ENCODE data around the gene GPC6. TPM values are rescaled to one million over a fixed set of nuclear protein-coding genes. Genes with fewer than 3 reads are reported as not detected.

GPC6 gene
- total RNA-seq, 1 experiment from 2014 or later = not detected

DNA sequence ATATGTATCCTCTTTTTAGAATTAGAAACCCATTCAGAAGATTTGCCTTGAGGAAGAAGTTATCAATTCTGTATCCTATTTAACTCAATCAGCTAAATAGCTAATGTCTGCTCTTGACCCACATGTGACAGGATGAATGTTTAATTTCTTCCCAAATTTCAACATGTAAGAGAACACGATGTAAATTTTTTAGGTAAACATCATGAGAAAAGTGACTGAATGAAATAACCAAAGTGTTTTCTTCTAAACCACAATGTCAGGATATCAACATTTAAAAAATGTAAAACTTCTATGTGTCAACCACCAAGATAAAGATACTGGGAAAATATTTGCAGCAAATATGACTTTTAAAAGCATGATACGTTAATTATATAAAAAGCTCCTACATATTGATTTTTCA is 950.4 kb downstream of the GPC6 start:
- Histone ChIP-seq H3K4me2 (no peak overlapping the region), H4K20me1 (ENCODE audit: insufficient read depth) (no peaks in the 10 kb centered on the region), H3K4me3 (no peak overlapping the region), H3K9me2 (ENCODE audit: insufficient read depth) (no peaks in the 10 kb centered on the region), H3K36me3 (ENCODE audit: low read depth) (no peaks in the 10 kb centered on the region), H3K9me3 (ENCODE audit: insufficient read depth, low read depth) (no peaks in the 10 kb centered on the region), H3F3A (ENCODE audit: insufficient read depth, low read depth) (no peaks in the 10 kb centered on the region), H2AFZ (no peak overlapping the region), H3K27ac (no peak overlapping the region), H3K4me1 (replicated peaks; ENCODE audit: insufficient read depth) (no peaks in the 10 kb centered on the region), H3K79me2 (ENCODE audit: low read depth) (no peaks in the 10 kb centered on the region), H3K27me3 (ENCODE audit: insufficient read depth, low read depth) (no peaks in the 10 kb centered on the region)
- TF ChIP-seq, protein P1, sequence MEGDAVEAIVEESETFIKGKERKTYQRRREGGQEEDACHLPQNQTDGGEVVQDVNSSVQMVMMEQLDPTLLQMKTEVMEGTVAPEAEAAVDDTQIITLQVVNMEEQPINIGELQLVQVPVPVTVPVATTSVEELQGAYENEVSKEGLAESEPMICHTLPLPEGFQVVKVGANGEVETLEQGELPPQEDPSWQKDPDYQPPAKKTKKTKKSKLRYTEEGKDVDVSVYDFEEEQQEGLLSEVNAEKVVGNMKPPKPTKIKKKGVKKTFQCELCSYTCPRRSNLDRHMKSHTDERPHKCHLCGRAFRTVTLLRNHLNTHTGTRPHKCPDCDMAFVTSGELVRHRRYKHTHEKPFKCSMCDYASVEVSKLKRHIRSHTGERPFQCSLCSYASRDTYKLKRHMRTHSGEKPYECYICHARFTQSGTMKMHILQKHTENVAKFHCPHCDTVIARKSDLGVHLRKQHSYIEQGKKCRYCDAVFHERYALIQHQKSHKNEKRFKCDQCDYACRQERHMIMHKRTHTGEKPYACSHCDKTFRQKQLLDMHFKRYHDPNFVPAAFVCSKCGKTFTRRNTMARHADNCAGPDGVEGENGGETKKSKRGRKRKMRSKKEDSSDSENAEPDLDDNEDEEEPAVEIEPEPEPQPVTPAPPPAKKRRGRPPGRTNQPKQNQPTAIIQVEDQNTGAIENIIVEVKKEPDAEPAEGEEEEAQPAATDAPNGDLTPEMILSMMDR (conservative IDR thresholded peaks at IDR 0.05) = no peak
- no peak for TF ChIP-seq EZH2 (IDR thresholded peaks at IDR 0.05; ENCODE audit: low read depth)
- DNase-seq = no peak
- POLR2A ChIA-PET (ENCODE audit: unreplicated experiment) = no interaction called here
- intact Hi-C loops (cut with micrococcal nuclease; ENCODE audit: unreplicated experiment) = loop anchor here (5.0 kb wide), 1 partner anchor 185 kb away; no protein-coding TSS in a partner anchor
- no TSS peak for BruUV-seq (replicated peaks)
- CTCF ChIA-PET = no interaction called here

DNA sequence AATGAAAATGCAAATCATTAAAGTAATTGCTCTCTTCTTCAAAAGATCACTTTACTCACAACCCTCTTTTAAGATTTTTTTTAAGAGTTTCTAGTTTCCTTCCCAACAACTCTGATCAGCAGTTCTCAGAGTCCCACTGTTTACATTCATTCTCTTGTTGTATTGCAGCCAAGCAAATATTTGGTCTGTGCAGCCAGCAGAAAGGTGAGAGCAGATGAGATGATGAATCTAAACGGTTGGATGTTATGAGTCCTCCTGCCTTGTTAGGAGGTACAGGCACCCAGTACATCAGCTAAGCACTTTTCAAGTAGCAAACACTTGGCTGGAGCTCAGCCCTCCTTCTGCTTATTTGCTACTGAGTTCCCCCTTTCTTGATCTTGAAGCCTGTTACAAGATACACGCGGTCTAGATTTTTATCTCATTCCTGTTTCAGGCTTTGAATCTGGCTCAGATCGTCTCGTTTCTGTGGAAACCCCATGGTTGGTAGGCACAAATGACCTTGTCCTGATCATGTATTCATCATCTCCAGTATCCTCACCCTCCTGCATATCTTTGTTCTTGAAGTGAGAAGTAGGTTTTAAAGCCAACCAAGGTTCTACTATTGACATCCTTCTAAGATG is 952.1 kb downstream of the GPC6 start:
- CTCF ChIA-PET = no interaction called here
- intact Hi-C loops (cut with micrococcal nuclease; ENCODE audit: unreplicated experiment) = loop anchor here (5.0 kb wide), 1 partner anchor 184 kb away; no protein-coding TSS in a partner anchor
- H3K27me3 ChIP-seq (ENCODE audit: insufficient read depth, low read depth) = no peaks in the 10 kb centered on the region

DNA sequence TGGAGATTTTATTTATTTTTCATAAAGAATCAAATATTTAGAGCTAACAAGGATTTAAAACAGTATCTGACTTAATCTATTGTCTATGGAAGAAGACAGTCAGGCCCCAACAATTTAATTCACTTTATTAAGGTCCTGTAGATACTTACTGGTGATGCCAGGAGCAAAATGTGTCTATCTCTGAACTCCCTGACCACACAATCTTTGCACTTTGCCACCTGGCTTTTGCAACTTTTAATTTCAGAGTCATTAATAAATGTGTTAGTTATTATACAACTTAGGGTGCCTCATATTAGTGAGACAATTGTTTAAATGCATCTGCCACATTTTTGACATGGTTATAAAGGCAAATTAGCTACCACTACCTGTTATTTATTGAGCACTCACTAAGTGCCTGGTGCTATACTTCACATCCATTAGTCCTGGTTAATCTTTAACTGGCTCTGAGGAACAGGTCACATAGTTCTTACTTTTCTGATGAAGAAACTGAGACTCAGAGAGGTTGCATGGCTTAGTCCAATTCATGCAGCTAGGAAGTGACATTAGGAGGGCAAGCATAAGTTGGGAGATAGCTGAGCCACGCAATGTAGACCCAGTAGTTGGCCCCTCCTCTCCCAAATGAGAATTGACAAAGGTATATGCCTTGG is 955.0 kb downstream of the GPC6 start:
- Histone ChIP-seq H2AFZ (no peak overlapping the region), H3K27ac (no peak overlapping the region), H3K36me3 (ENCODE audit: low read depth) (no peaks in the 10 kb centered on the region), H3K27me3 (ENCODE audit: insufficient read depth, low read depth) (no peaks in the 10 kb centered on the region), H3K9me2 (ENCODE audit: insufficient read depth) (no peaks in the 10 kb centered on the region), H3K4me3 (no peak overlapping the region), H3K79me2 (ENCODE audit: low read depth) (no peaks in the 10 kb centered on the region), H3K4me2 (no peak overlapping the region), H3F3A (ENCODE audit: insufficient read depth, low read depth) (no peaks in the 10 kb centered on the region), H4K20me1 (ENCODE audit: insufficient read depth) (no peaks in the 10 kb centered on the region), H3K9me3 (ENCODE audit: insufficient read depth, low read depth) (no peaks in the 10 kb centered on the region), H3K4me1 (replicated peaks; ENCODE audit: insufficient read depth) (no peaks in the 10 kb centered on the region)
- intact Hi-C loops (cut with micrococcal nuclease; ENCODE audit: unreplicated experiment) = no loop called here
- TF ChIP-seq, protein P1 (conservative IDR thresholded peaks at IDR 0.05) = no peak
- TF ChIP-seq EZH2 (IDR thresholded peaks at IDR 0.05; ENCODE audit: low read depth) = no peak
- no TSS peak for BruUV-seq (replicated peaks)
- ChIA-PET CTCF (no interaction called here), POLR2A (ENCODE audit: unreplicated experiment) (no interaction called here)
- DNase-seq = no peak

More for the DNA sequence above, 952.1 kb downstream of the GPC6 start:
- Histone ChIP-seq H2AFZ (no peak overlapping the region), H3K4me3 (no peak overlapping the region), H3K9me2 (ENCODE audit: insufficient read depth) (no peaks in the 10 kb centered on the region), H3K27ac (no peak overlapping the region), H3K4me1 (replicated peaks; ENCODE audit: insufficient read depth) (no peaks in the 10 kb centered on the region), H3K9me3 (ENCODE audit: insufficient read depth, low read depth) (no peaks in the 10 kb centered on the region), H3K36me3 (ENCODE audit: low read depth) (no peaks in the 10 kb centered on the region), H3K79me2 (ENCODE audit: low read depth) (no peaks in the 10 kb centered on the region), H3F3A (ENCODE audit: insufficient read depth, low read depth) (no peaks in the 10 kb centered on the region), H4K20me1 (ENCODE audit: insufficient read depth) (no peaks in the 10 kb centered on the region), H3K4me2 (no peak overlapping the region)
- POLR2A ChIA-PET (ENCODE audit: unreplicated experiment) = no interaction called here
- no TSS peak for BruUV-seq (replicated peaks)
- TF ChIP-seq EZH2 (IDR thresholded peaks at IDR 0.05; ENCODE audit: low read depth) = no peak
- TF ChIP-seq, protein P1 (conservative IDR thresholded peaks at IDR 0.05) = no peak
- no peak for DNase-seq
